ENCODE data around the gene DOCK4. TPM values are rescaled to one million over a fixed set of nuclear protein-coding genes. Genes with fewer than 3 reads are reported as not detected.

DOCK4 gene
- total RNA-seq, 1 donor from 2014 or later, result 0.23 TPM

- intact Hi-C loops (cut with micrococcal nuclease), result no loop called here
These were observed 508.4 kb downstream of the DOCK4 start for GRCh38 chr7:111697771-111698170.

GRCh38 chr7:111694376-111694775 lies 511.8 kb downstream of the DOCK4 start:
- intact Hi-C loops (cut with micrococcal nuclease), result no loop called here

- intact Hi-C loops (cut with micrococcal nuclease), result no loop called here
These were observed 515.7 kb downstream of the DOCK4 start for GRCh38 chr7:111690364-111691111.

- intact Hi-C loops (cut with micrococcal nuclease), result no loop called here
These were observed 520.9 kb downstream of the DOCK4 start for GRCh38 chr7:111685349-111685748.

- intact Hi-C loops (cut with micrococcal nuclease), result no loop called here
These were observed 523.4 kb downstream of the DOCK4 start for GRCh38 chr7:111682588-111683340.

GRCh38 chr7:111681242-111681641 lies 525.0 kb downstream of the DOCK4 start:
- intact Hi-C loops (cut with micrococcal nuclease), result no loop called here

GRCh38 chr7:111678986-111679385 lies 527.2 kb downstream of the DOCK4 start:
- intact Hi-C loops (cut with micrococcal nuclease), result no loop called here

GRCh38 chr7:111678281-111678680 lies 527.9 kb downstream of the DOCK4 start:
- intact Hi-C loops (cut with micrococcal nuclease), result no loop called here

- intact Hi-C loops (cut with micrococcal nuclease), result no loop called here
These were observed 528.4 kb downstream of the DOCK4 start for GRCh38 chr7:111677848-111678247.

GRCh38 chr7:111676811-111677210 lies 529.4 kb downstream of the DOCK4 start:
- intact Hi-C loops (cut with micrococcal nuclease), result no loop called here

Other genes with a start within 250 kb of the DOCK4 start
- 12.0 and 15.7 TPM in 2 replicates for gene ZNF277, start 296 bp upstream of the DOCK4 start, total RNA-seq
- gene IFRD1, start 244.1 kb upstream of the DOCK4 start, total RNA-seq, result 30.1 and 36.0 TPM in 2 replicates